PC-3 (cell line): Measurements from ENCODE around the gene GLCE.

ENCODE experiments used
- CTCF ChIP-seq: fragments of 300-600 bp; sonication (generic); conservative IDR thresholded peaks from 2 replicates; pipeline ENCODE4 v1.5.1; 2017; ENCODE audit warnings: antibody characterized with exemption, low read depth, mild to moderate bottlenecking, low read length
- EZH2 ChIP-seq: fragments of 300-600 bp; sonication (generic); IDR thresholded peaks from one replicate; pipeline ENCODE4 v1.6.1; 2017; ENCODE audit warnings: antibody characterized with exemption, mild to moderate bottlenecking, low read length; ENCODE audit not compliant: unreplicated experiment
- EZH2phosphoT487 ChIP-seq: fragments of 300-600 bp; sonication (generic); IDR thresholded peaks from 2 replicates; pipeline ENCODE4 v1.6.1; 2018; ENCODE audit warnings: mild to moderate bottlenecking, antibody characterized with exemption, low read length, borderline replicate concordance

DNA sequence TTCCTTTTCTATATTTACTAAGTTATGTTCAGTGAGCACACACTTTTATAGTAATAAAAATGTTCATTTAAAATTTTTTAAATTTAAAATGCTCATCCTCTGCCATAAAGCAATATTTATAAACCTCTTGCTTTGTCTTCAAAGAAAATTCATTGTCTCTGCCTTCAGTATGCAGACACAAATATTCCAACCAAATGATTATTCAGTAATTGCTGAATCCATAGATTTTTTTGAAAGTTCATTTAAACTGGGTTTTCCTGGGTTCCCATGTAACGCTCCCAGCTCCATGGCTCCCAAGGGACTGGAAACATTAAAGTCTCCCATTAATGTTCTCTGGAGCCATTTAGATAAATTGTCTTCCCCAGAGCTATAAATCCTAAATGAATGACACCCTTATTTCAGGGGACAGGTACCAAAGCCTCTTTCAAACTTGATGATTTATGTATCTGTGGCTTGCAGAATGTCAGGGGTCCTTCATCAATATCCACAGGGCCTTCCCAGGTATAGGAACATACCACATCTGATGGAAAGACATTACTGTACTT lies 15.2 kb upstream of the GLCE start:
- TF ChIP-seq CTCF = no peak
- TF ChIP-seq EZH2 = no peak
- no peak for TF ChIP-seq EZH2phosphoT487
